Epithelial cell of esophagus (primary cell): ENCODE measurements around the gene C1orf232.

ENCODE experiments used
- DNase-seq: peaks from one replicate; pipeline ENCODE4 v3.0.0; 2010; ENCODE audit warnings: low read depth
- H3K4me3 ChIP-seq: 2 replicates; pipeline ENCODE4 v1.5.1; 2011; ENCODE audit warnings: mild to moderate bottlenecking, low read length, control low read depth
- CTCF ChIP-seq: IDR thresholded peaks from 2 replicates; pipeline ENCODE4 v1.5.1; 2011; ENCODE audit warnings: low read depth, mild to moderate bottlenecking, low read length, control low read depth, inconsistent platforms; ENCODE audit not compliant: insufficient read depth; ENCODE audit errors: missing control alignments

C1orf232 gene

DNA sequence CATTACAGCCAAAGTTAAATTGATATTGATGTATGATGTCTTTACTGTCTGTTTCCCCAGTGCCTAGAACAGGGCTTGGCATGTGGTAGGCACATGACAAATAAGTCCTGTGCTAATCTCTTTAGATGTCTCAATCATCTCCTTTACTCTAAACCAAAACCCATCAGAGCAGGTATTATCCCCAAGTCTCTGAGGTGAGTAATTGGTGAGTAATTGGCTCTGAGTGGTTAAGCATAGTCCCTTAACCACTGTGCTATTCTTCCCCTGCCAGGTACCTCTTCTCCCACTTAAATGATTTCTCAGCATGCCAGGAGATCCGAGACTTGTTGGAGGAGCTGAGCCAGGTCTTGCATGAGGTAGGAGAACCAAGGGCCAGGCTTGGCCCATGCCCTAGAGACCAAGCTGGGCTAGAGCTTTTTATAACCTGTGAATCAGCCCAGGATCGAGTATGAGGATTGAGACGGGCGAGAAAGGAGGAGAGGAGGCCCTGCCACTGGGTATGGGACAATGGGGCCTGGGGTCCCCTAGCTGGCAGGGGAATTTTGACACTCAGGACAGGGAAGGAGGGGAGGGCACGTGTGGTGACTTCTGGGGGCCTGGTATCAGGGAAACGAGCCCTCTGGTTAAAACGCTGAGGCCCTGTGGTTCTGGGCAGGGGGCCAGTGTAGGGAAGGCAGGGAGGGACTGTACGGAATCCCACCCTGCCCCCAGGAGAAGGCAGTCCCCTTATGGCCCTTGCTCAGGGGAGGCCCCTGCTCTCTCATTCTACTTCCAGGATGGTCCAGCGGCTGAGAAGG is 13.0 kb upstream of the C1orf232 start:
- no peak overlapping the region for H3K4me3 ChIP-seq
- peak; percentile 95 for DNase-seq
- TF ChIP-seq CTCF = no peak

- TF ChIP-seq CTCF = no peak
- no peak for DNase-seq
- H3K4me3 ChIP-seq = no peak overlapping the region
Observed at GRCh38 chr1:26180010-26180506, 11.3 kb upstream of the C1orf232 start.

DNA sequence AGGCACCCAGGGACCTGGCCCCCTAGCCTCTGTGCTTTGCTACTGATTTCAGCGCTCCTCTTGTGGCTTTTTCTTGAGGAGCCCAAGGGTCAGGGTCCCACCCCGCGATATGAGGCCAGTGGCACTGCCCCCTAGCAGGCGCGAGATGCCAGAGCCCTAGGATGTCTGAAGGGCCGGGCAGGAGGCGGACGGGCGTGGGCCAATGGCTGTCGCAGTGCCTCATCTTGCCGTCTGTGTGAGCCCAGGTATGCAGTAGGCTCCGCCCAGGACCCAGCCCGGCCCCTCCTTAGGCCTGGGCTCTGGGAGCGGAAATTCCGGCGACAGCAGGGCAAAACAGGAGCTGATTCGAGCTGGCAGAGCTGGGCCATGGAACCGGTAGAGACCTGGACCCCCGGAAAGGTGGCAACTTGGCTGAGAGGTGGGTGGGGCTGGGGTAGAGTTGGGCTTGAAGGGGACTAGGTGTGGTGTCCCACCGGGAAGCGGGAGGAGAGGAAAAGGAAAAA is 8.5 kb upstream of the C1orf232 start, which contains the start of gene CNKSR1:
CNKSR1 (plus strand) TSS at position 310 of the 503 bp plus-strand sequence; CDS start at position 367, 57 bp downstream.
- TF ChIP-seq CTCF = peak; percentile 24
- peak; percentile 91 for DNase-seq
- H3K4me3 ChIP-seq = peak within 1 kb of the TSS; percentile 55

DNA sequence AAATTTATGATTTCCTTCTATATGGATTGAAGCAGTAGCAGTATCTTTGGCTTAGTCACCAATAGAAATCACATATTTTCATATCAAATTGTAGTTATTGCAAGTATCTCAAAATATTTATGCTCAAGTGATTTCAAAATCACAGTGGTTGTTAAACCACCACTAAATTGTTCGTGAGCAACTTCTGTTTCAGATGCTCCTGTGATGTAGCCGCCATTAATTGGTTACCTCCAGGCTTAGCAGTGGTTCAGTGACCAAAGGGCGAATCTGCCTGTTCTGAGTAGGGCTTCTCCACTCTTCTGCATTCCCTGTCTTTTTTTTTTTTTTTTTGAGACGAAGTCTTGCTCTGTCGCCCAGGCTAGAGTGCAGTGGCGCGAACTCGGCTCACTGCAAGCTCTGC is 6.6 kb upstream of the C1orf232 start:
- TF ChIP-seq CTCF = no peak
- no peak for DNase-seq
- no peak overlapping the region for H3K4me3 ChIP-seq

DNA sequence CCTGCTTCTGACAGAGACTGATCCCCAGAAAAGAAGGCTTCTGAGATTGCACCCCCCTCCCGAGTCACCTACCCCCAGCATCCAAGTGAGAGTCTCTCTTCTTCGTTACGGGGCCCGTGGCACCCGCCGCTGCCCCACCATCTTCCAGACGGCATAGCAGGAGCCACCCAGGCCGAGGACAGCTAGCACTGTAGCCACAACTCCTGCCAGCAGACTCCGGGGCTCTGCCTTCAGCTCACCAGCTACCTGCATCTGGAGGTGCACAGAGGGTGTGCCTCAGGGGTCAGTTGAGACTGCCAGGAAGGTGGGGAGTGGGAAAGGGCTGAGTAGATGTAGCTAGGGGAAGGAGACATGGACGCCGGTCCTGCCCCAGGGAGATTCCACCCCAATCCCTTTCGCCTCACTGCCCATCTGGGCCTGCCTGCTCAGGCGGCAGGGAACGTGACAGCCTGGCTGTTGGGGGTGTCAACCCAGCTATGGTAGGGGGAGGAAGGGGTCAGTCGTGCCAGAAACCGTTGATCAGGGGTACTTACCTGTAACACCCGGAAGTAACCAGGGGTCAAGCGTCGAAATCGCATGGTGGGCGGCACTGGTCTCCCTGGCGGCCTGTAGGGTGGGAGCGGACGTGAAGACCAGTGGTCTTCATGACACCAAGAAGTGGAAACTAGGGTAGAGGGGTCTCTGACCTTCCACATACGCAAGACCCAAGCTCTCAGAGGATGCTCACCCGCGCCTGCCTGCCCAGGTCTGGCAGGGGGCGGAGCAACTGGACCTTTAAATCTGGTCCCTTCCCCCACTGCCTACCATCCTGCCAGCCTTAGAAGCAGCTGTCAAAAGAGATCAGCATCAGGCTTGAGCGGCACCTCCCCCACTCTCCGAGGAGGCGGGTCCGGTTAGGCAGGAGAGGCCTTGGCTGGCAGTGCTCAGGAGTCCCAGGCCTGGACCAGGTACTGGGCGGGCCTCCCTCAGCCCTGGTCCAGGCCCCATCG is 2.6 kb upstream of the C1orf232 start, which contains the start of gene ZNF593OS:
ZNF593OS (minus strand) TSS at position 749 of the 989 bp plus-strand sequence; CDS start at position 578, 171 bp downstream.
- no peak for DNase-seq
- H3K4me3 ChIP-seq = peak within 1 kb of the TSS; percentile 82
- TF ChIP-seq CTCF = no peak

DNA sequence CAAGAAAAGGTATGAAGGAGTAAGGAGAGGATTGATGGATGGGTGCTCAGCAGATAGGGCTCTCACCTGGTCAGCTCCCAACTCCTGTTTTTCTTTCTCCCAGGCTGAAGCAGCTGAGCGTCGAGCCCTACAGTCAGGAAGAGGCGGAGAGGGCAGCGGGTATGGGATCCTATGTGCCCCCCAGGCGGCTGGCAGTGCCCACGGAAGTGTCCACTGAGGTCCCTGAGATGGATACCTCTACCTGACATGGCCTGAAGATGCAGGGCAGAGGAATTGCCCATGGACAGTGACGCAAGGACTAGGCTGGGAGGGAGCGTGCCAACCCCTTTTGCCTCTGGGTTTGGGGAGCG is 1.7 kb upstream of the C1orf232 start:
- peak; percentile 12 for DNase-seq
- peak overlapping the region; percentile 82 for H3K4me3 ChIP-seq
- no peak for TF ChIP-seq CTCF
